GM12873 (cell line): ENCODE results near the gene SEMA5A.

Experiments used
- TF ChIP-seq, protein P1 (sequence below): IDR thresholded peaks from 2 replicates; pipeline ENCODE4 v1.5.1; 2012; ENCODE audit warnings: low read depth, mild to moderate bottlenecking, moderate library complexity, low read length, control low read depth; ENCODE audit not compliant: insufficient read depth; ENCODE audit errors: missing control alignments

The SEMA5A gene

DNA sequence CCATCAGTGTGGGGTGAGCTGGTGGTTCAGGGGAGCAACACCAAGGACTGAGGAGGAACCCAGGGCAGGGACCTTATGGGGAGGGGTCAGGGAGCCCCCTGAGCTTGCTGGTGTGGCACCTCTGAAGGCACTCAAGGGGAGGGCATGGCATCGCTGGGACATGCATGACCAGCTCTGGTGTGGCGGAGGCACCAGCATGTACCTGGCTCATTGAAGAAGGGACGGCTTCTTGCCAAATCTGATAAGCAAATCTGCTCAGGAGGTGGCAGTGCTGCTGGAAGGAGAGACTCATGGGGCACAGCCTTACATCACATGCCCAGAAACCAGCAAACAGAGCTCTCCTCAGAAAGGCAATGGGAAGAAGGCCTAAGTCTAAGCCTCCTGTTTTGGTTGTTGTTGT is 421.8 kb downstream of the SEMA5A start:
- TF ChIP-seq, protein P1, sequence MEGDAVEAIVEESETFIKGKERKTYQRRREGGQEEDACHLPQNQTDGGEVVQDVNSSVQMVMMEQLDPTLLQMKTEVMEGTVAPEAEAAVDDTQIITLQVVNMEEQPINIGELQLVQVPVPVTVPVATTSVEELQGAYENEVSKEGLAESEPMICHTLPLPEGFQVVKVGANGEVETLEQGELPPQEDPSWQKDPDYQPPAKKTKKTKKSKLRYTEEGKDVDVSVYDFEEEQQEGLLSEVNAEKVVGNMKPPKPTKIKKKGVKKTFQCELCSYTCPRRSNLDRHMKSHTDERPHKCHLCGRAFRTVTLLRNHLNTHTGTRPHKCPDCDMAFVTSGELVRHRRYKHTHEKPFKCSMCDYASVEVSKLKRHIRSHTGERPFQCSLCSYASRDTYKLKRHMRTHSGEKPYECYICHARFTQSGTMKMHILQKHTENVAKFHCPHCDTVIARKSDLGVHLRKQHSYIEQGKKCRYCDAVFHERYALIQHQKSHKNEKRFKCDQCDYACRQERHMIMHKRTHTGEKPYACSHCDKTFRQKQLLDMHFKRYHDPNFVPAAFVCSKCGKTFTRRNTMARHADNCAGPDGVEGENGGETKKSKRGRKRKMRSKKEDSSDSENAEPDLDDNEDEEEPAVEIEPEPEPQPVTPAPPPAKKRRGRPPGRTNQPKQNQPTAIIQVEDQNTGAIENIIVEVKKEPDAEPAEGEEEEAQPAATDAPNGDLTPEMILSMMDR: no peak

DNA sequence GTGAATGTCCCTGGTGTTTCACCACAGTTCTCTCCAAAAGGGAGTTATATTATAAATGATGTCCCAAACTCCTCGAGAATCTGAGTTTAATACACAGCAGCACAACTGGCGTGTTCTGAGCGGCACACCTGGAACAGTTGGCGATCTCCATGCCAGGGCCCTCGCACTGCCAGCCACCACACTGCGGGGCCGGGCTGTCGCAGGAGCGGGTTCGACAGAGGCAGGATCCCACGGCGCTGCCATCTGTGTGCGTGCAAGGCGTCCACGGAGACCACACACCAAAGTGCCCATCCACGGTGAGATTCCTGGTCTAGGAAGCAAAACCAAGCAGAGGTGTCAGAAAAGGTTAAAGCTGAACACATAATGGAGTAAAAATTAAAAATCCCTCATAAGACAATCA is 423.3 kb downstream of the SEMA5A start:
- TF ChIP-seq, protein P1: no peak

DNA sequence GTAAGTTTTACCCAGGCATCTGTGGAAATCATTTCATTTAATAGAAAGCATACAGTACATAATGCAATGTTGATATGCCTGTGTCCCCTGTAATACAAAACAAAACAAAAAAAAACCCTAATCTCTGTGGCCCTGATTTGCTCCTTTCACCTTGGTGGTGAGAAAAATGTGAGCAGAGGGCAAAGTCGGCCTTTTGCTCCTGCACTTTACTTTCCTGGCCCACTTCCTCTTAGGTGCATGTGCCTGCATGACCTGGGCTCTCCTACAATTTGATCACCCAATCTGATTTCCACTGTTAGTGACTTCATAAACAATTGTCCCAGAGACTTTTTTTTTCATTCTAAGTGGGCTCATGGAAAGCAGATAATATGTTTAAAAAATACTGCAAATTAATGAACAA is 424.3 kb downstream of the SEMA5A start:
- TF ChIP-seq, protein P1: no peak

DNA sequence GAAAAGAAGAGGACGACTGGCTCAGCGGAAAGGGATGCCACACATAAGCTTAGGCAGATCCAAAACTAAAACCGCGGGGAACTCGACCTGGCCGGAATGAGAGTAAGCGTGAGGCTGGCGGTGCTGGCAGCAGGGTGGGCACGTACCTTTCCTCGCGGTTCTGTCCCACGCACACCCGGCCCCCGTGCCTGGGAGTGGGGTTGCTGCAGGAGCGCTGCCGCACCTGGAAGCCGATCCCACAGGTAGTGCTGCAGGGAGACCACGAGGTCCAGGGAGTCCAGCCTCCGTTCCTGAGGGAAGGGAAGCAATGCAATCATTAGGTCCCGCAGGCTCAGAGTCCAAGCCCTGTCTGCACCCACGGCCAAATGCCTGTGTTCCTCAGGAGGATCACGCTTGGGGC is 427.0 kb downstream of the SEMA5A start:
- TF ChIP-seq, protein P1: no peak

DNA sequence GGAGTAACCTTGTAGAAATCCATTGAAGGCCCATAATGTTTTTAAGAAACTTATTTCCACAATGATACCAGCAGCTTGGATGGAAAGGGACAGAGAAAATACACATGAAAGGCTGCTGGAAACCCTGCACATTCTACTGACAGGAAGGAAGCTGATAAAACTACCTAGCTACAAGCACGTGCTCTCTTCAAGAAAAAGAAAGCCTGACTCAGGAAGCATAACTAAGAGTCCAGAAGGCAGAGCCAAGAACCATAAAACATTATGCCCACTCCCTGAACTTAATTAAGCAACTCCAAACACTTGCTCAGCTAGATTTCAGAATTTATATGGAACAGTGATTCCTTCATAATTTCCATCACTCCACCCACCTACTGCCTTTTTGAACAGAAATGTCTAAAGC is 430.8 kb downstream of the SEMA5A start:
- TF ChIP-seq, protein P1: no peak

DNA sequence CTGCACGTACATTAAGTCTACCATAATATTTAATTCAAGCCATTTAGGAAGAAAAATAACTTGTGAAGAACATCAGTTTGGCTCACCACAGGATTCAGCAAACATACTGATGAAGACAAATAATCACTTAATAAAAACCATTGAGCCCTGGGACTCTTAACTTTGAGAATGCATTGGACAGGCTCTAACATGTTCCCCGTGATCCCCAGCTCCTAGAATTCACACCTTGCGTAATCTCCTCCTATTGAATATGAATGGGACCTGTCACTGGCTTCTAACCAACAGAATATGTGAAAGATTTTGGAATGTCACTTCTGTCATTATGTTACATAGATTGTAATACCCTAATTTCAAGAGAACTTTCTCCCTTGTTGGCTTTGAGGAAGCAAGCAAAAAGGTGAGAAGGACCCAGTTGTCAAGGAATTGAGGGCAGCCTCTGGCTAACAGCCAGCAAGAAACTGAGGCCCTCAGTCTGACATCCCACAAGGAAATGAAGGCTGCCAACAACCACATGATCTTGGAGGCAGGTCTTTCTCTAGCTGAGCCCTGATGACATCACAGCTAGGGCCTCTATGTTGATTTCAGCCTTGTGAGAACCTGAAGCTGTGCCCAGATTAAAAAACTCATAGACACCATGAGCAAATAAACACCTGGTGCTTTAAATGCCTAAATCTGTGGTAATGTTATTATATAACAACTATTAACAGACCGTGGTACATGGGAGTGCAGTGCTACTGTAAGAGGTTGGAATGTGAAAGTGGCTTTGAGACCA is 433.2 kb downstream of the SEMA5A start:
- TF ChIP-seq, protein P1: no peak

DNA sequence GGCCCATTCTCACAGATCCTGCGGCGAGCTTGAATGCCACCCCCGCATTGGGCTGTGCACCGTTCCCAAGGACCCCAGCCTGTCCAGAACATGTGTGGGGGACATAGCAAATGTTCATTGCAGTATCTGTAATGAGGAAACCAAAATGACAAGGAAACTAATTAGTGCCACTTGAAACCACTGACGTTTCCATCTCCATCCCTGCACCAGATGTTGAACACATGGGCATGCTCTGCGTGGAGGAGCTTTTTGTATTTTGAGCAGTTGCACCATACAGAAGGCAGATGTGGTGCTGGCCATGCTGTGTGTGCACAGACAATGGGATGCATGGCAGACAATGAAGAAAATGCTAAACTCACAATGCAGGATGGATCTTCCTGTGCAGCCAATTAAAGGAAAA is 437.7 kb downstream of the SEMA5A start:
- TF ChIP-seq, protein P1: no peak

DNA sequence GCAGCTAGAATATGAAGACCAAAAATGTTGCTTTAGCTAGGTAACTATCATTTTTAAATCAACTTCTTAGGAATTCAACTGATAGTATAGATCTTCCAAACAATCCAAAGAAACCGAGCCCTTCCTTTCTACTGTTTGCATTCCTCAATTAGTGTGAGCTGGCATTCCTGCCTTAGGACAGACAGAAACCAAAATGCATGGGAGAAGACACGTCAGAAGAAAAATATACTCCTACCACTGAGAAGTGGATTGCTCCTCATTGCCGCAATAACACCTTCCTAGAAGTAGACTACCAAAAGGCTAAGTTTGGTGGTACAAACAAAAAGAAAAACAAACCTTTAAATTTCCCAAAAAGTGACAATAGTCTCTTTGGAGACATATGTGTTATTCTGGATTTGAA is 440.0 kb downstream of the SEMA5A start:
- TF ChIP-seq, protein P1: no peak
